IMR-90 (cell line): Measurements from ENCODE around the gene CLNK. TPM values are rescaled to one million over a fixed set of nuclear protein-coding genes. Genes with fewer than 3 reads are reported as not detected.
A peak's percentile ranks its signal among the peaks of the same experiment; 100 is the strongest.

Source experiments
- ATAC-seq: fragments of 200-7000 bp; cut with Tn5 transposase; 2 replicates; pipeline ENCODE4 v1.9.1; 2020; ENCODE audit warnings: low read depth, mild to moderate bottlenecking, moderate library complexity
- BruUV-seq: library from RNA; stranded (reverse); fragments of 400-500 nt; replicated peaks from 2 replicates; lab custom pipeline; 2021; lab: Mats Ljungman, UMichigan
- CTCF ChIA-PET: fragments of 300-600 bp; formaldehyde crosslinking; extraction: SDS; loops from one replicate; lab custom pipeline; 2021; ENCODE audit warnings: antibody characterized with exemption; lab: Yijun Ruan, JAX
- POLR2A ChIA-PET: fragments of 300-600 bp; sonication (Branson Sonifier 250); formaldehyde crosslinking; loops from one replicate; lab custom pipeline; 2022; ENCODE audit warnings: antibody characterized with exemption; ENCODE audit not compliant: unreplicated experiment; lab: Charles Lee
- DNase-seq: peaks from one replicate; pipeline ENCODE4 v3.0.0; 2013
- H2AFZ ChIP-seq: replicated peaks from 2 replicates; pipeline ENCODE3; 2013; ENCODE audit warnings: low read length, mild to moderate bottlenecking; ENCODE audit not compliant: poor library complexity
- H2AK5ac ChIP-seq: 2 replicates; pipeline ENCODE4 v1.6.1; 2013; ENCODE audit warnings: low read depth, low read length, inconsistent platforms
- H2AK9ac ChIP-seq: replicated peaks from 2 replicates; pipeline ENCODE3; 2013; ENCODE audit warnings: mild to moderate bottlenecking, low read depth, low read length, moderate library complexity; ENCODE audit not compliant: poor library complexity
- H2BK120ac ChIP-seq: 2 replicates; pipeline ENCODE4 v1.6.1; 2013; ENCODE audit warnings: low read depth, low read length, inconsistent platforms
- H2BK15ac ChIP-seq: 3 replicates; pipeline ENCODE4 v1.6.1; 2013; ENCODE audit warnings: low read depth, low read length, inconsistent platforms
- H2BK20ac ChIP-seq: 2 replicates; pipeline ENCODE4 v1.6.1; 2013; ENCODE audit warnings: low read depth, mild to moderate bottlenecking, inconsistent platforms, low read length, moderate library complexity
- H2BK5ac ChIP-seq: 2 replicates; pipeline ENCODE4 v1.6.1; 2013; ENCODE audit warnings: mild to moderate bottlenecking, low read depth, low read length, inconsistent platforms; ENCODE audit not compliant: poor library complexity, severe bottlenecking
- H3K14ac ChIP-seq: replicated peaks from 2 replicates; pipeline ENCODE4 v1.6.1; 2013; ENCODE audit warnings: low read depth, low read length, inconsistent platforms
- H3K18ac ChIP-seq: 2 replicates; pipeline ENCODE4 v1.6.1; 2013; ENCODE audit warnings: low read depth, low read length, control low read depth
- H3K23ac ChIP-seq: 2 replicates; pipeline ENCODE4 v1.6.1; 2013; ENCODE audit warnings: low read depth, low read length, inconsistent platforms
- H3K27ac ChIP-seq: 2 replicates; pipeline ENCODE4 v1.5.1; 2013; ENCODE audit warnings: mild to moderate bottlenecking, control low read depth, low read length; ENCODE audit not compliant: insufficient read depth
- H3K27me3 ChIP-seq: 2 replicates; pipeline ENCODE4 v1.6.1; 2013; ENCODE audit warnings: low read length; ENCODE audit not compliant: control insufficient read depth, insufficient read depth
- H3K36me3 ChIP-seq: 2 replicates; pipeline ENCODE4 v1.6.1; 2013; ENCODE audit warnings: low read length, mixed read lengths; ENCODE audit not compliant: control insufficient read depth, insufficient read depth
- H3K4ac ChIP-seq: 2 replicates; pipeline ENCODE4 v1.6.1; 2013; ENCODE audit warnings: low read depth, low read length, inconsistent platforms
- H3K4me1 ChIP-seq: 2 replicates; pipeline ENCODE4 v1.6.1; 2013; ENCODE audit warnings: low read length, mixed read lengths; ENCODE audit not compliant: control insufficient read depth, insufficient read depth
- H3K4me2 ChIP-seq: 2 replicates; pipeline ENCODE4 v1.6.1; 2013; ENCODE audit warnings: low read depth, mild to moderate bottlenecking, control low read depth, low read length, moderate library complexity
- H3K4me3 ChIP-seq: 2 replicates; pipeline ENCODE4 v1.5.1; 2013; ENCODE audit warnings: low read depth, mild to moderate bottlenecking, control low read depth, low read length, moderate library complexity; ENCODE audit not compliant: insufficient read depth
- H3K56ac ChIP-seq: 2 replicates; pipeline ENCODE4 v1.6.1; 2013; ENCODE audit warnings: low read length, inconsistent platforms; ENCODE audit not compliant: insufficient read depth; ENCODE audit errors: extremely low read depth
- H3K79me1 ChIP-seq, 2 experiments: 2 replicates each; pipeline ENCODE4 v1.6.1; 2013; ENCODE audit warnings: low read length in 2 of 2, inconsistent platforms in 1 of 2, low read depth in 1 of 2
- H3K9ac ChIP-seq: 2 replicates; pipeline ENCODE4 v1.6.1; 2013; ENCODE audit warnings: low read depth, low read length, control low read depth
- H3K9me1 ChIP-seq: 2 replicates; pipeline ENCODE4 v1.6.1; 2013; ENCODE audit warnings: low read length, inconsistent platforms; ENCODE audit not compliant: insufficient read depth
- H3K9me3 ChIP-seq: 2 replicates; pipeline ENCODE4 v1.6.1; 2013; ENCODE audit warnings: low read length; ENCODE audit not compliant: control insufficient read depth, insufficient read depth
- H4K20me1 ChIP-seq: 2 replicates; pipeline ENCODE4 v1.6.1; 2013; ENCODE audit warnings: low read length, inconsistent platforms; ENCODE audit not compliant: insufficient read depth
- H4K5ac ChIP-seq: 2 replicates; pipeline ENCODE4 v1.6.1; 2013; ENCODE audit warnings: mild to moderate bottlenecking, low read depth, low read length, control low read depth
- H4K8ac ChIP-seq, 2 experiments: 2 replicates each; pipeline ENCODE4 v1.6.1; 2013; ENCODE audit warnings: low read depth in 2 of 2, low read length in 2 of 2, control low read depth in 1 of 2, inconsistent platforms in 1 of 2
- H4K91ac ChIP-seq: 2 replicates; pipeline ENCODE4 v1.6.1; 2013; ENCODE audit warnings: low read depth, low read length, inconsistent platforms; ENCODE audit not compliant: insufficient read depth
- BHLHE40 ChIP-seq: fragments of 150-350 bp; IDR thresholded peaks from 2 replicates; pipeline ENCODE4 v1.6.1; 2016; ENCODE audit warnings: mild to moderate bottlenecking, low read depth, low read length
- CEBPB ChIP-seq: IDR thresholded peaks from 2 replicates; pipeline ENCODE4 v1.6.1; 2012; ENCODE audit warnings: low read depth, low read length, improper control_type of control experiment
- CHD1 ChIP-seq: IDR thresholded peaks from 2 replicates; pipeline ENCODE4 v1.6.1; 2012; ENCODE audit warnings: low read depth, low read length, improper control_type of control experiment
- FOS ChIP-seq: fragments of 150-350 bp; IDR thresholded peaks from 2 replicates; pipeline ENCODE4 v1.6.1; 2016; ENCODE audit warnings: low read depth, low read length
- MAFK ChIP-seq: IDR thresholded peaks from 2 replicates; pipeline ENCODE4 v1.6.1; 2012; ENCODE audit warnings: low read depth, low read length, improper control_type of control experiment
- MAZ ChIP-seq: IDR thresholded peaks from 2 replicates; pipeline ENCODE4 v1.6.1; 2012; ENCODE audit warnings: low read depth, mild to moderate bottlenecking, low read length, improper control_type of control experiment, moderate library complexity, borderline replicate concordance
- MXI1 ChIP-seq: IDR thresholded peaks from 2 replicates; pipeline ENCODE4 v1.6.1; 2012; ENCODE audit warnings: low read depth, mild to moderate bottlenecking, low read length, moderate library complexity, borderline replicate concordance
- NFE2L2 ChIP-seq: fragments of 150-350 bp; IDR thresholded peaks from 2 replicates; pipeline ENCODE4 v1.6.1; 2016; ENCODE audit warnings: low read depth, mild to moderate bottlenecking, low read length
- POLR2A ChIP-seq: IDR thresholded peaks from 2 replicates; pipeline ENCODE4 v1.6.1; 2012; ENCODE audit warnings: mild to moderate bottlenecking, low read depth, low read length
- RAD21 ChIP-seq: IDR thresholded peaks from 2 replicates; pipeline ENCODE4 v1.6.1; 2012; ENCODE audit warnings: low read length, improper control_type of control experiment
- RCOR1 ChIP-seq: IDR thresholded peaks from 2 replicates; pipeline ENCODE4 v1.6.1; 2012; ENCODE audit warnings: mild to moderate bottlenecking, low read length, improper control_type of control experiment; ENCODE audit not compliant: insufficient replicate concordance
- RFX5 ChIP-seq: IDR thresholded peaks from 2 replicates; pipeline ENCODE4 v1.8.0; 2012; ENCODE audit warnings: low read depth, mild to moderate bottlenecking, low read length, moderate library complexity
- SMC3 ChIP-seq: fragments of 150-350 bp; IDR thresholded peaks from 2 replicates; pipeline ENCODE4 v1.6.1; 2016; ENCODE audit warnings: low read depth, mild to moderate bottlenecking, antibody characterized with exemption, low read length, moderate library complexity
- WGBS, 2 experiments: methylation state at CpG; one replicate each; pipeline versions ENCODE4 v1.1.5 to v1.1.7; 2013; ENCODE audit warnings: missing lambda C conversion rate in 2 of 2; ENCODE audit not compliant: insufficient read length in 1 of 2; ENCODE audit errors: extremely low coverage in 2 of 2; 5-methylcytosine and 5-hydroxymethylcytosine counted together
- dilution Hi-C: fragments of 300-500 bp; cut with HindIII; formaldehyde crosslinking; loops from one replicate; pipeline ENCODE4 v1.14.3; 2018; ENCODE audit warnings: low sequenced_read_pairs; ENCODE audit not compliant: unreplicated experiment
- in situ Hi-C: fragments of 300-500 bp; cut with MboI; formaldehyde crosslinking; loops from 3 replicates; pipeline ENCODE4 v1.14.3; 2019; ENCODE audit warnings: low sequenced_read_pairs, inconsistent platforms, mixed read lengths
- intact Hi-C: fragments of 100-400 bp; cut with micrococcal nuclease; formaldehyde crosslinking; loops from 2 replicates; pipeline ENCODE4 v1.10.0; 2022
- polyA plus RNA-seq, 3 experiments: library from polyadenylated mRNA; depleted of rRNA; stranded (reverse); fragments of >200 nt; gene quantifications; 2 replicates each; pipeline ENCODE4 v1.2.3, GENCODE V29; 2012; ENCODE audit warnings: low replicate concordance in 1 of 3
- total RNA-seq: library from RNA; depleted of rRNA; stranded (reverse); fragments of >200 nt; gene quantifications from 2 replicates; pipeline ENCODE4 v1.2.3, GENCODE V29; 2012
- TF ChIP-seq, protein P1 (sequence below): fragments of 150-350 bp; IDR thresholded peaks from 2 replicates; pipeline ENCODE4 v1.6.1; 2016; ENCODE audit warnings: low read depth, mild to moderate bottlenecking, low read length, moderate library complexity, borderline replicate concordance
- TF ChIP-seq, protein P2 (sequence below): fragments of 150-350 bp; IDR thresholded peaks from 2 replicates; pipeline ENCODE4 v1.6.1; 2017; ENCODE audit warnings: mild to moderate bottlenecking, antibody characterized with exemption, low read length, low read depth
- TF ChIP-seq, protein P3 (sequence below): conservative IDR thresholded peaks from 2 replicates; pipeline ENCODE4 v1.5.1; 2012; ENCODE audit warnings: mild to moderate bottlenecking, low read depth, low read length, improper control_type of control experiment

Gene CLNK
- total and polyA plus RNA-seq, 2 of the 4 experiments (the other 2 are of a cell fraction), result not detected

GRCh38 chr4:10461850-10462400 lies 222.6 kb downstream of the CLNK start:
- Histone ChIP-seq H3K27ac (no peak overlapping the region), H2BK120ac (no peak overlapping the region), H3K9me1 (no peaks in the 10 kb centered on the region), H3K18ac (no peak overlapping the region), H3K56ac (no peak overlapping the region), H2BK5ac (no peak overlapping the region), H3K27me3 (peaks cover 13% of the 10 kb centered on the region), H3K9me3 (peaks cover 7% of the 10 kb centered on the region; the same call in 1 of the 2 replicates), H3K4me2 (peak overlapping the region; percentile 69), H2AFZ (peak overlapping the region; percentile 91), H4K91ac (no peak overlapping the region), H3K9ac (no peak overlapping the region), H3K4me1 (no peaks in the 10 kb centered on the region), H3K4ac (no peak overlapping the region), H3K36me3 (no peaks in the 10 kb centered on the region), H2AK5ac (no peak overlapping the region), H2BK20ac (no peak overlapping the region), H3K79me1 (no peaks in the 10 kb centered on the region), H3K14ac (no peak overlapping the region), H3K23ac (no peak overlapping the region), H4K5ac (no peak overlapping the region), H2AK9ac (peak overlapping the region; percentile 15), H4K20me1 (no peaks in the 10 kb centered on the region), H3K4me3 (peak overlapping the region; percentile 36; the same call in 1 of the 2 replicates), H4K8ac (no peak overlapping the region), H2BK15ac (no peak overlapping the region)
- in situ Hi-C loops (no loop called here), dilution Hi-C loops (no loop called here), intact Hi-C loops (no loop called here)
- TF ChIP-seq NFE2L2 (no peak), RFX5 (no peak), POLR2A (no peak), BHLHE40 (no peak), SMC3 (no peak), MAFK (no peak), CHD1 (no peak), RCOR1 (no peak), FOS (no peak), RAD21 (no peak), MAZ (no peak), CEBPB (no peak), MXI1 (no peak)
- TF ChIP-seq, protein P1, sequence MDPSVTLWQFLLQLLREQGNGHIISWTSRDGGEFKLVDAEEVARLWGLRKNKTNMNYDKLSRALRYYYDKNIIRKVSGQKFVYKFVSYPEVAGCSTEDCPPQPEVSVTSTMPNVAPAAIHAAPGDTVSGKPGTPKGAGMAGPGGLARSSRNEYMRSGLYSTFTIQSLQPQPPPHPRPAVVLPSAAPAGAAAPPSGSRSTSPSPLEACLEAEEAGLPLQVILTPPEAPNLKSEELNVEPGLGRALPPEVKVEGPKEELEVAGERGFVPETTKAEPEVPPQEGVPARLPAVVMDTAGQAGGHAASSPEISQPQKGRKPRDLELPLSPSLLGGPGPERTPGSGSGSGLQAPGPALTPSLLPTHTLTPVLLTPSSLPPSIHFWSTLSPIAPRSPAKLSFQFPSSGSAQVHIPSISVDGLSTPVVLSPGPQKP, result no peak
- TF ChIP-seq, protein P2, sequence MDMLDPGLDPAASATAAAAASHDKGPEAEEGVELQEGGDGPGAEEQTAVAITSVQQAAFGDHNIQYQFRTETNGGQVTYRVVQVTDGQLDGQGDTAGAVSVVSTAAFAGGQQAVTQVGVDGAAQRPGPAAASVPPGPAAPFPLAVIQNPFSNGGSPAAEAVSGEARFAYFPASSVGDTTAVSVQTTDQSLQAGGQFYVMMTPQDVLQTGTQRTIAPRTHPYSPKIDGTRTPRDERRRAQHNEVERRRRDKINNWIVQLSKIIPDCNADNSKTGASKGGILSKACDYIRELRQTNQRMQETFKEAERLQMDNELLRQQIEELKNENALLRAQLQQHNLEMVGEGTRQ, result no peak
- TF ChIP-seq, protein P3, sequence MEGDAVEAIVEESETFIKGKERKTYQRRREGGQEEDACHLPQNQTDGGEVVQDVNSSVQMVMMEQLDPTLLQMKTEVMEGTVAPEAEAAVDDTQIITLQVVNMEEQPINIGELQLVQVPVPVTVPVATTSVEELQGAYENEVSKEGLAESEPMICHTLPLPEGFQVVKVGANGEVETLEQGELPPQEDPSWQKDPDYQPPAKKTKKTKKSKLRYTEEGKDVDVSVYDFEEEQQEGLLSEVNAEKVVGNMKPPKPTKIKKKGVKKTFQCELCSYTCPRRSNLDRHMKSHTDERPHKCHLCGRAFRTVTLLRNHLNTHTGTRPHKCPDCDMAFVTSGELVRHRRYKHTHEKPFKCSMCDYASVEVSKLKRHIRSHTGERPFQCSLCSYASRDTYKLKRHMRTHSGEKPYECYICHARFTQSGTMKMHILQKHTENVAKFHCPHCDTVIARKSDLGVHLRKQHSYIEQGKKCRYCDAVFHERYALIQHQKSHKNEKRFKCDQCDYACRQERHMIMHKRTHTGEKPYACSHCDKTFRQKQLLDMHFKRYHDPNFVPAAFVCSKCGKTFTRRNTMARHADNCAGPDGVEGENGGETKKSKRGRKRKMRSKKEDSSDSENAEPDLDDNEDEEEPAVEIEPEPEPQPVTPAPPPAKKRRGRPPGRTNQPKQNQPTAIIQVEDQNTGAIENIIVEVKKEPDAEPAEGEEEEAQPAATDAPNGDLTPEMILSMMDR, result no peak
- DNase-seq, result no peak
- ATAC-seq, result no peak
- BruUV-seq, result no TSS peak
- POLR2A ChIA-PET, result no interaction called here
- CTCF ChIA-PET, result interaction anchor here (1.0 to 2.0 kb wide), 4 partner anchors 13 to 90 kb away, joined by 3 to 10 read pairs (median 6); no protein-coding TSS in a partner anchor
- WGBS, 2 experiments, result 37% methylated on average over 14 of the region's 27 CpGs; no CpG with 5 or more reads in 1 of the 2 experiments
